Measurements from ENCODE around the gene TMPRSS2. TPM values are rescaled to one million over a fixed set of nuclear protein-coding genes. Genes with fewer than 3 reads are reported as not detected.

Gene TMPRSS2
- total and polyA plus RNA-seq, 2 donors (not counting 3 experiments of a cell fraction or from before 2014, with no cell fraction given) = not detected

GRCh38 chr21:41439248-41439647 lies 68.7 kb downstream of the TMPRSS2 start:
- intact Hi-C loops (cut with micrococcal nuclease) = no loop called here
- no peak overlapping the region for H3K27ac ChIP-seq (ENCODE audit: insufficient read depth, low read depth, low read length)
- no peaks in the 10 kb centered on the region for H3K4me1 ChIP-seq (ENCODE audit: control insufficient read depth, extremely low read depth, insufficient read depth, low read length)
- no peaks in the 10 kb centered on the region for H4K20me1 ChIP-seq (replicated peaks; ENCODE audit: control insufficient read depth, extremely low read depth, insufficient read depth, low read length)
- CTCF ChIA-PET = no interaction called here
- no peaks in the 10 kb centered on the region for H3K27me3 ChIP-seq (ENCODE audit: control insufficient read depth in 2 of 2, insufficient read depth in 2 of 2, low read length in 2 of 2)
- no peaks in the 10 kb centered on the region for H3K9me1 ChIP-seq (replicated peaks; ENCODE audit: control insufficient read depth, extremely low read depth, insufficient read depth, low read length)
- dilution Hi-C loops (cut with MboI; ENCODE audit: extremely low pct_ligation_motif_present, low sequenced_read_pairs) = no loop called here
- no peak overlapping the region for H3K4me3 ChIP-seq (replicated peaks in 1 of 3; ENCODE audit: insufficient read depth in 1 of 3, low read depth in 1 of 3, low read length in 3 of 3)
- DNase-seq (ENCODE audit: low read depth, low spot score) = no peak
- no peak overlapping the region for H2AFZ ChIP-seq (ENCODE audit: low read depth, low read length)
- no peak overlapping the region for H3K4me2 ChIP-seq (ENCODE audit: insufficient read depth, low read length)
- no peak for TF ChIP-seq GATA2 (IDR thresholded peaks at IDR 0.05; ENCODE audit: insufficient read depth, insufficient read length, low read depth, low read length)
- TF ChIP-seq EZH2 (IDR thresholded peaks at IDR 0.05; ENCODE audit: borderline replicate concordance, low read depth, low read length, severe bottlenecking) = no peak
- TF ChIP-seq CTCF (IDR thresholded peaks at IDR 0.05; ENCODE audit: extremely low read depth in 1 of 2, insufficient read depth in 1 of 2, low read depth in 1 of 2, low read length in 2 of 2) = no peak
- TF ChIP-seq MYC (IDR thresholded peaks at IDR 0.05; ENCODE audit: low read depth, low read length) = no peak
- TF ChIP-seq JUN (IDR thresholded peaks at IDR 0.05; ENCODE audit: borderline replicate concordance, insufficient read depth, insufficient read length, low read depth) = no peak
- TF ChIP-seq FOS (IDR thresholded peaks at IDR 0.05; ENCODE audit: borderline replicate concordance, insufficient read depth, low read length) = no peak
- TF ChIP-seq POLR2AphosphoS5 (IDR thresholded peaks at IDR 0.05; ENCODE audit: insufficient read depth, low read depth, low read length) = no peak
- TF ChIP-seq POLR2A (IDR thresholded peaks at IDR 0.05; ENCODE audit: low read depth, low read length) = no peak
- TF ChIP-seq MAX (IDR thresholded peaks at IDR 0.05; ENCODE audit: insufficient read depth, insufficient read length) = no peak
- no peaks in the 10 kb centered on the region for H3K36me3 ChIP-seq (ENCODE audit: control insufficient read depth in 2 of 2, extremely low read depth in 1 of 2, insufficient read depth in 2 of 2, low read length in 2 of 2)
- no peak overlapping the region for H3K9ac ChIP-seq (replicated peaks; ENCODE audit: extremely low read depth, insufficient read depth, low read length)
- H3K79me2 ChIP-seq (ENCODE audit: control insufficient read depth, insufficient read depth, low read length) = no peaks in the 10 kb centered on the region
- no TSS peak for BruUV-seq (replicated peaks)
- no peak for FAIRE-seq
- POLR2A ChIA-PET = no interaction called here
- H3K9me3 ChIP-seq (replicated peaks; ENCODE audit: control insufficient read depth, insufficient read depth, low read length) = no peaks in the 10 kb centered on the region

Data from endothelial cell of umbilical vein (primary cell).